Measurements from ENCODE around the gene SELENOS.

SELENOS gene

DNA sequence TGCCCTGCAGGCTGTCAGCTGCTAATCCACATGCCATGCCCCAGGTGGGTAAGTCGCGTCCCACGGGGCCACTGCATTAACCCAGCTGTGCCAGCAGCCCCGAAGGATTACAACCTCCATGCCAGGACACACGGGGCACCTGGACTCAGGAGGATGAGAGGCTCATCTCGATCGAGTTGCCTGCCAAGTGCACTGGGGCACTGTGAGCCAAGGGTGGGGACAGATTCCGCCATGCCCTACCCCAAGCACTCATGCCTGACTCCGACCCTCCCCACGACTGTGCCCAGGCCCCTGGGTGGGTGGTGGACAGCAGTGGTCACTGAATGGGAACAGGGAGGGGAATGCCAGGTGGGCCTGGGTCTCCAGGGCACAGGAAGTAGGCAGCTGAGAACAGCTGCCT is 38.5 kb upstream of the SELENOS start:
- DNase-seq (ENCODE audit: low spot score), result peak; percentile 68
- TF ChIP-seq CTCF (IDR thresholded peaks at IDR 0.05; ENCODE audit: poor library complexity, severe bottlenecking), result no peak
- H3K4me1 ChIP-seq (ENCODE audit: insufficient read depth, poor library complexity, severe bottlenecking), result no peaks in the 10 kb centered on the region

DNA sequence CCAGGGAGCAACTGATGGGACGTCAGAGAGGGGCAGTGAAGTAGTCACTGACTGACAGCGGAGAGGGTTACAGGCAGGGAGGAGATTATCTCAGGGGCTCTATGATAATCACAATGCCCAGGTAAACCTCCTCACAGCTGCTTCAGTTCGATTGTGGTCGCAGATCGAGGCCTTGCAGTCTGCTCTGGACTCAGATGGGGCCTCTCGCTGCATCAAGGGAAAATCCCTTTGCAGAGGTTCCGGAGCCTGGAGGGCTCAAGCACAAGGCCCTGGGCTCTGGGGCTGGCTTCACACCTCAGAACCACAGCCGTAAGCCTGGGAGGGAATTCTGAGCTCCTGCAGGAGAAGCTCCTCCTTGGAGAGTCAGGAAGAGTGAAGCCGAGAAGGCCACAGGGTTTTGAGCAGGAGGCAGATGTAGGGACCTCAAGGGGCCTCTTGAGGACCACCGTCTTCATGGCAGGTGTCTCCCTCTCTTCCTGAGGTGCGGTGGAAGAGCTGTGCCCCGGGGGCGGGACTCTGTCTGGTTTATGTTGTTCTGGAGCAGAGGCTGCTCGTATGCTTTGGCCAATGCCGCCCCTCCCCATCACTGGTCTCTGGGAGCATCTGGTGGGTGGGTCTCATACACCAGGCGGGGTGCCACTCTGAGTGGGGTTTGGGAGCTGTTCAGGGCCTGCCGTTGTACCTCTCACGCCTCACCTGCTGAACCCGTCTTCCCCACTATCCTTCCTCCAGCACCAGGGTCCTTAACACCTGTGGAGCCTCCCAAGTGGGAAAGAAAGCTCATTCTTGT is 37.2 kb upstream of the SELENOS start:
- no peak for TF ChIP-seq CTCF (IDR thresholded peaks at IDR 0.05; ENCODE audit: poor library complexity, severe bottlenecking)
- H3K36me3 ChIP-seq (ENCODE audit: low read depth), result no peaks in the 10 kb centered on the region
- no peaks in the 10 kb centered on the region for H3K9me3 ChIP-seq (ENCODE audit: severe bottlenecking)
- ATAC-seq (ENCODE audit: low read depth) (no peak), DNase-seq (ENCODE audit: low spot score) (peak; percentile 66)
- no peaks in the 10 kb centered on the region for H3K4me1 ChIP-seq (ENCODE audit: insufficient read depth, poor library complexity, severe bottlenecking)
- H3K27ac ChIP-seq (ENCODE audit: poor library complexity, severe bottlenecking), result no peak overlapping the region
- no peak overlapping the region for H3K4me3 ChIP-seq (ENCODE audit: severe bottlenecking)
- no peaks in the 10 kb centered on the region for H3K27me3 ChIP-seq (ENCODE audit: insufficient read depth, poor library complexity, severe bottlenecking)

More for the DNA sequence above, 38.5 kb upstream of the SELENOS start:
- H3K9me3 ChIP-seq (ENCODE audit: severe bottlenecking), result no peaks in the 10 kb centered on the region
- no peak for ATAC-seq (ENCODE audit: low read depth)
- no peaks in the 10 kb centered on the region for H3K27me3 ChIP-seq (ENCODE audit: insufficient read depth, poor library complexity, severe bottlenecking)
- H3K36me3 ChIP-seq (ENCODE audit: low read depth), result no peaks in the 10 kb centered on the region
- no peak overlapping the region for H3K4me3 ChIP-seq (ENCODE audit: severe bottlenecking)
- no peak overlapping the region for H3K27ac ChIP-seq (ENCODE audit: poor library complexity, severe bottlenecking)

- DNase-seq (ENCODE audit: low spot score), result peak; percentile 65
- Histone ChIP-seq H3K36me3 (ENCODE audit: low read depth) (no peaks in the 10 kb centered on the region), H3K4me3 (ENCODE audit: severe bottlenecking) (no peak overlapping the region), H3K9me3 (ENCODE audit: severe bottlenecking) (no peaks in the 10 kb centered on the region), H3K27ac (ENCODE audit: poor library complexity, severe bottlenecking) (no peak overlapping the region), H3K27me3 (ENCODE audit: insufficient read depth, poor library complexity, severe bottlenecking) (no peaks in the 10 kb centered on the region), H3K4me1 (ENCODE audit: insufficient read depth, poor library complexity, severe bottlenecking) (no peaks in the 10 kb centered on the region)
- TF ChIP-seq CTCF (IDR thresholded peaks at IDR 0.05; ENCODE audit: poor library complexity, severe bottlenecking), result no peak
- ATAC-seq (ENCODE audit: low read depth), result no peak
Measured at GRCh38 chr15:101313041-101313761, 35.9 kb upstream of the SELENOS start.

DNA sequence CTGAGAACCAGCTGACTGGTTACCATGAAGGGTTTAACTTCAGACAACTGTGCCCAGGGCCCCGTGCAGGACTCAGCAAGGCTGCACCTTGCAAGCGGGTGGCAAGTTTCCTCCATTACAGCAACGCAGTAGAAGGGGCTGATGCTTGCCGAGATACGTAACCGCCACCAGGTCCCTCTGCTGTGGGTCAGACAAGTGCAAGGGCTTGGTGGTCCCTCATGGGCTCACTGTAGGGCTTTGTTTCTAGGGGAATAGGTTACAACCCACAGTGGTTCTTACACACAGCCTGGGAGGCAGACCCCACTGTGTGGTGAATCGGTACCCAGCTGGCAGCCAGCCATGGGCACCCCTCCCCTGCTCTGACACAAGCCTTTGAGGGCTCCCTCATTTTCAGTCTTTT is 33.2 kb upstream of the SELENOS start:
- TF ChIP-seq CTCF (IDR thresholded peaks at IDR 0.05; ENCODE audit: poor library complexity, severe bottlenecking), result no peak
- Histone ChIP-seq H3K4me1 (ENCODE audit: insufficient read depth, poor library complexity, severe bottlenecking) (no peaks in the 10 kb centered on the region), H3K9me3 (ENCODE audit: severe bottlenecking) (no peaks in the 10 kb centered on the region), H3K4me3 (ENCODE audit: severe bottlenecking) (no peak overlapping the region), H3K27ac (ENCODE audit: poor library complexity, severe bottlenecking) (no peak overlapping the region), H3K36me3 (ENCODE audit: low read depth) (no peaks in the 10 kb centered on the region), H3K27me3 (ENCODE audit: insufficient read depth, poor library complexity, severe bottlenecking) (no peaks in the 10 kb centered on the region)
- DNase-seq (ENCODE audit: low spot score) (peak; percentile 68), ATAC-seq (ENCODE audit: low read depth) (no peak)

DNA sequence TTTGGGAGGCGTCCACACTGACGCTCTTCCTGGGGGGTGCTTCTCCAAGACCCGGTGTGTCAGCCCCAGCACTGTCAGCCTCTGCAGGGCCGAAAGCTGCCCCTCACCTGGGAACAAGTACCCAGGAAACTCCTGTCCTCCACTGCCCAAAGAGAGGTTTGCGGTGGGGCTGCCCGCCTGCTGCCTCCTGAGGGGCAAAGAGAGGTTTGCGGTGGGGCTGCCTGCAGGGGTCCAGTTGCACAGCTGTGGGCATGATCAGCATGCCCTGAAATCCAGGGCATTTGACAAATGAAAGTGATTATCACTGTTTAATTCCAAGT is 32.8 kb upstream of the SELENOS start:
- Histone ChIP-seq H3K27ac (ENCODE audit: poor library complexity, severe bottlenecking) (no peak overlapping the region), H3K9me3 (ENCODE audit: severe bottlenecking) (no peaks in the 10 kb centered on the region), H3K4me3 (ENCODE audit: severe bottlenecking) (no peak overlapping the region), H3K4me1 (ENCODE audit: insufficient read depth, poor library complexity, severe bottlenecking) (no peaks in the 10 kb centered on the region), H3K27me3 (ENCODE audit: insufficient read depth, poor library complexity, severe bottlenecking) (no peaks in the 10 kb centered on the region), H3K36me3 (ENCODE audit: low read depth) (no peaks in the 10 kb centered on the region)
- DNase-seq (ENCODE audit: low spot score), result no peak
- no peak for ATAC-seq (ENCODE audit: low read depth)
- TF ChIP-seq CTCF (IDR thresholded peaks at IDR 0.05; ENCODE audit: poor library complexity, severe bottlenecking), result no peak

Measured in RWPE2 (cell line).